HepG2 (cell line): ENCODE data around the gene PLA2G12A. TPM values are rescaled to one million over a fixed set of nuclear protein-coding genes. Genes with fewer than 3 reads are reported as not detected.

Experiments used
- CAMTA2 ChIP-seq: sonication (generic); formaldehyde crosslinking; IDR thresholded peaks from 2 replicates; pipeline ENCODE4 v1.4.0; 2020; ENCODE audit warnings: mild to moderate bottlenecking, missing genetic modification reagents, borderline replicate concordance
- CBX5 ChIP-seq: sonication (generic); formaldehyde crosslinking; IDR thresholded peaks from 2 replicates; pipeline ENCODE4 v1.4.0; 2020; ENCODE audit warnings: missing genetic modification reagents, borderline replicate concordance
- ZMYM2 ChIP-seq: sonication (generic); formaldehyde crosslinking; IDR thresholded peaks from 2 replicates; pipeline ENCODE4 v1.8.0; 2022; ENCODE audit warnings: mild to moderate bottlenecking, missing genetic modification reagents
- ZNF34 ChIP-seq: sonication (generic); formaldehyde crosslinking; IDR thresholded peaks from 2 replicates; pipeline ENCODE4 v1.4.0; 2020; ENCODE audit warnings: mild to moderate bottlenecking, missing genetic modification reagents, borderline replicate concordance
- ZNF543 ChIP-seq: sonication (generic); formaldehyde crosslinking; IDR thresholded peaks from 2 replicates; pipeline ENCODE4 v1.4.0; 2020; ENCODE audit warnings: mild to moderate bottlenecking, missing genetic modification reagents
- ZNF674 ChIP-seq: sonication (generic); formaldehyde crosslinking; IDR thresholded peaks from 2 replicates; pipeline ENCODE4 v1.5.0; 2020; ENCODE audit warnings: low read depth, mild to moderate bottlenecking, missing genetic modification reagents
- polyA plus RNA-seq, 8 experiments: library from polyadenylated mRNA; depleted of rRNA in 3 of 8; stranded (reverse) in 7 of 8; unstranded in 1 of 8; fragments of >200 nt; fragmentation: Illumina TruSeq in 4 of 8; extraction: Trizol in 4 of 8; gene quantifications; 2 replicates each; pipeline versions ENCODE4 v1.2.1 to v1.2.3, GENCODE V29; 2011 to 2016; ENCODE audit warnings: low read depth in 4 of 8, missing spikeins in 1 of 8, mixed read lengths in 1 of 8; ENCODE audit not compliant: insufficient read depth in 1 of 8
- total RNA-seq, 5 experiments: library from RNA; depleted of rRNA; stranded (reverse); fragments of >200 nt; fragmentation: Illumina TruSeq; extraction: Trizol; gene quantifications; 2 replicates each; pipeline ENCODE4 v1.2.3, GENCODE V29; 2016; ENCODE audit warnings: low read depth in 1 of 5
- TF ChIP-seq, protein P1 (sequence below): sonication (generic); formaldehyde crosslinking; IDR thresholded peaks from 2 replicates; pipeline ENCODE4 v1.5.1; 2020; ENCODE audit warnings: mild to moderate bottlenecking, missing genetic modification reagents
- TF ChIP-seq, protein P2 (sequence below): sonication (generic); formaldehyde crosslinking; IDR thresholded peaks from 2 replicates; pipeline ENCODE4 v1.5.1; 2020; ENCODE audit warnings: mild to moderate bottlenecking, missing genetic modification reagents, borderline replicate concordance
- TF ChIP-seq, protein P3 (sequence below): IDR thresholded peaks from 2 replicates; pipeline ENCODE4 v1.6.1; 2016; ENCODE audit warnings: low read depth, borderline replicate concordance
- TF ChIP-seq, protein P4 (sequence below): sonication (generic); formaldehyde crosslinking; conservative IDR thresholded peaks from 2 replicates; pipeline ENCODE4 v1.8.0; 2022; ENCODE audit warnings: mild to moderate bottlenecking, moderate library complexity, missing genetic modification reagents

Gene PLA2G12A
- total and polyA plus RNA-seq, 2 of the 13 experiments (the other 11 are each of a cell fraction or from before 2014, with no cell fraction given), result 61.2 to 64.0 TPM

DNA sequence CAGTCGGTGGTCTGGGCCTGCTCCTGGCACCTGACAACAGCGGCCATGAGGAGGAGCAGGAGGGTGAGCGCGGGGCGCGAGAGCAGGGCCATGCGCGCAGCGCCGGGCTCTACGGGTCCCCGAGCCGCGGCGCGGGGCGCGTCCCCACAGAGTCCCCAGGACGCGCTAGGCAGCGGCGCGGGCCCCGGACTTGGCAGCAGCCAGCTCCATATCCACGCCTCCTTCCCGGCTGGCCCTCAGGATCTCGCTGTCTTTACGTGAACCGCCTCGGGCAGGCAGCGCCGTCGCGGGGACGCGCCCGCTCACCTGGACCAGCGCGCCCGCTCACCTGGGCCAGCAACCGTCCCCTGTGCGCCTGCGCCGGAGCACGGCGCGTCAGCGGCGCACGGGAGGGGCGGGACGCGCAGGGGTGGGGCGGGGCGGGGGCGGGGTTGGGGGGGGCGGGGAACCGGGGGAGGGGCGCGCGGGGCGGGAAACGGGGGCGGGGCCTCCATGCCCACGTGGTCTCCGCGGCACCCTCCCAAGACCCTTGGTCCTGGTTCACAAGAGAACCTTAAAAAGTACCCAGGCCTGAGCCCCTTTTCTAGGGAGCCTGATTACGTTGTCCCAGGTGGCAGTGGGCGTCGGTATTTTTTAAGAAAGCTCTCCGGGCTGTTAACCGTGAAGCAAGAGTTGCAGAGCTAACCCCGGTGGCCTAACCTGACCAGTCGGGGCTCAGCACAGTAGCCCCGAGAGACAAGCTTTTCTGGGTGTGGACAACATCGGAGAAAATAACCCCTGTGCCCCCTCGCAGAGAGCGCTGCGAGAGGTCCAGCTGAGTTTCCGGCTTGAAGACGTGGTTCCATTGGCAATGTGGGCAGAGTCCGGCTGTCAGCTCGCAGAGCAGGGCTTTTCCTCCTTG, at the start of gene PLA2G12A (continued):
- TF ChIP-seq, protein P1, sequence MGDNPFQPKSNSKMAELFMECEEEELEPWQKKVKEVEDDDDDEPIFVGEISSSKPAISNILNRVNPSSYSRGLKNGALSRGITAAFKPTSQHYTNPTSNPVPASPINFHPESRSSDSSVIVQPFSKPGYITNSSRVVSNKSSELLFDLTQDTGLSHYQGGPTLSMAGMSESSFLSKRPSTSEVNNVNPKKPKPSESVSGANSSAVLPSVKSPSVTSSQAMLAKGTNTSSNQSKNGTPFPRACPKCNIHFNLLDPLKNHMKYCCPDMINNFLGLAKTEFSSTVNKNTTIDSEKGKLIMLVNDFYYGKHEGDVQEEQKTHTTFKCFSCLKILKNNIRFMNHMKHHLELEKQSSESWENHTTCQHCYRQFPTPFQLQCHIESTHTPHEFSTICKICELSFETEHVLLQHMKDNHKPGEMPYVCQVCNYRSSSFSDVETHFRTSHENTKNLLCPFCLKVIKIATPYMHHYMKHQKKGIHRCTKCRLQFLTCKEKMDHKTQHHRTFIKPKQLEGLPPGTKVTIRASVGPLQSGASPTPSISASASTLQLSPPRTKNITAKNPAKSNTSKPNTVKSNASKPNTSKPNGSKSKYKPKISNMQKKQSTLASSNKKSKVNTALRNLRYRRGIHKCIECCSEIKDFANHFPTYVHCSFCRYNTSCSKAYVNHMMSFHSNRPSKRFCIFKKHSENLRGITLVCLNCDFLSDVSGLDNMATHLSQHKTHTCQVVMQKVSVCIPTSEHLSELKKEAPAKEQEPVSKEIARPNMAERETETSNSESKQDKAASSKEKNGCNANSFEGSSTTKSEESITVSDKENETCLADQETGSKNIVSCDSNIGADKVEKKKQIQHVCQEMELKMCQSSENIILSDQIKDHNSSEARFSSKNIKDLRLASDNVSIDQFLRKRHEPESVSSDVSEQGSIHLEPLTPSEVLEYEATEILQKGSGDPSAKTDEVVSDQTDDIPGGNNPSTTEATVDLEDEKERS, result peak; percentile 59; the same call in 1 of the 2 replicates
- TF ChIP-seq, protein P2, sequence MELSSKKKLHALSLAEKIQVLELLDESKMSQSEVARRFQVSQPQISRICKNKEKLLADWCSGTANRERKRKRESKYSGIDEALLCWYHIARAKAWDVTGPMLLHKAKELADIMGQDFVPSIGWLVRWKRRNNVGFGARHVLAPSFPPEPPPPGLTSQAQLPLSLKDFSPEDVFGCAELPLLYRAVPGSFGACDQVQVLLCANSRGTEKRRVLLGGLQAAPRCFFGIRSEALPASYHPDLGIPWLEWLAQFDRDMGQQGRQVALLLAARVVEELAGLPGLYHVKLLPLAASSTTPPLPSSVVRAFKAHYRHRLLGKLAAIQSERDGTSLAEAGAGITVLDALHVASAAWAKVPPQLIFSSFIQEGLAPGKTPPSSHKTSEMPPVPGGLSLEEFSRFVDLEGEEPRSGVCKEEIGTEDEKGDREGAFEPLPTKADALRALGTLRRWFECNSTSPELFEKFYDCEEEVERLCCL (CRISPR knock-in tag), result no peak
- TF ChIP-seq, protein P3, sequence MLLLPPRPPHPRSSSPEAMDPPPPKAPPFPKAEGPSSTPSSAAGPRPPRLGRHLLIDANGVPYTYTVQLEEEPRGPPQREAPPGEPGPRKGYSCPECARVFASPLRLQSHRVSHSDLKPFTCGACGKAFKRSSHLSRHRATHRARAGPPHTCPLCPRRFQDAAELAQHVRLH (CRISPR knock-in tag), result no peak
- TF ChIP-seq ZNF543 (no peak), ZNF674 (CRISPR knock-in tag) (no peak), ZNF34 (CRISPR knock-in tag) (0 out of 2 replicates have a peak, but pooled peaks have one; percentile 25), CAMTA2 (CRISPR knock-in tag) (no peak; the same call in 1 of the 2 replicates), CBX5 (CRISPR knock-in tag) (no peak), ZMYM2 (CRISPR knock-in tag) (no peak)
- TF ChIP-seq, protein P4, sequence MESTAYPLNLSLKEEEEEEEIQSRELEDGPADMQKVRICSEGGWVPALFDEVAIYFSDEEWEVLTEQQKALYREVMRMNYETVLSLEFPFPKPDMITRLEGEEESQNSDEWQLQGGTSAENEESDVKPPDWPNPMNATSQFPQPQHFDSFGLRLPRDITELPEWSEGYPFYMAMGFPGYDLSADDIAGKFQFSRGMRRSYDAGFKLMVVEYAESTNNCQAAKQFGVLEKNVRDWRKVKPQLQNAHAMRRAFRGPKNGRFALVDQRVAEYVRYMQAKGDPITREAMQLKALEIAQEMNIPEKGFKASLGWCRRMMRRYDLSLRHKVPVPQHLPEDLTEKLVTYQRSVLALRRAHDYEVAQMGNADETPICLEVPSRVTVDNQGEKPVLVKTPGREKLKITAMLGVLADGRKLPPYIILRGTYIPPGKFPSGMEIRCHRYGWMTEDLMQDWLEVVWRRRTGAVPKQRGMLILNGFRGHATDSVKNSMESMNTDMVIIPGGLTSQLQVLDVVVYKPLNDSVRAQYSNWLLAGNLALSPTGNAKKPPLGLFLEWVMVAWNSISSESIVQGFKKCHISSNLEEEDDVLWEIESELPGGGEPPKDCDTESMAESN (CRISPR knock-in tag), result 0 out of 2 replicates have a peak, but pooled peaks have one; percentile 60
